IMR-90 (cell line): ENCODE results near the gene CC2D2A. TPM values are rescaled to one million over a fixed set of nuclear protein-coding genes. Genes with fewer than 3 reads are reported as not detected.

Source experiments
- ATAC-seq: fragments of 200-7000 bp; cut with Tn5 transposase; 2 replicates; pipeline ENCODE4 v1.9.1; 2020; ENCODE audit warnings: low read depth, mild to moderate bottlenecking, moderate library complexity
- BruUV-seq: library from RNA; stranded (reverse); fragments of 400-500 nt; replicated peaks from 2 replicates; lab custom pipeline; 2021; lab: Mats Ljungman, UMichigan
- CTCF ChIA-PET: fragments of 300-600 bp; formaldehyde crosslinking; extraction: SDS; loops from one replicate; lab custom pipeline; 2021; ENCODE audit warnings: antibody characterized with exemption; lab: Yijun Ruan, JAX
- POLR2A ChIA-PET: fragments of 300-600 bp; sonication (Branson Sonifier 250); formaldehyde crosslinking; loops from one replicate; lab custom pipeline; 2022; ENCODE audit warnings: antibody characterized with exemption; ENCODE audit not compliant: unreplicated experiment; lab: Charles Lee
- DNase-seq: peaks from one replicate; pipeline ENCODE4 v3.0.0; 2013
- H2AFZ ChIP-seq: replicated peaks from 2 replicates; pipeline ENCODE3; 2013; ENCODE audit warnings: low read length, mild to moderate bottlenecking; ENCODE audit not compliant: poor library complexity
- H2AK5ac ChIP-seq: 2 replicates; pipeline ENCODE4 v1.6.1; 2013; ENCODE audit warnings: low read depth, low read length, inconsistent platforms
- H2AK9ac ChIP-seq: replicated peaks from 2 replicates; pipeline ENCODE3; 2013; ENCODE audit warnings: mild to moderate bottlenecking, low read depth, low read length, moderate library complexity; ENCODE audit not compliant: poor library complexity
- H2BK120ac ChIP-seq: 2 replicates; pipeline ENCODE4 v1.6.1; 2013; ENCODE audit warnings: low read depth, low read length, inconsistent platforms
- H2BK15ac ChIP-seq: 3 replicates; pipeline ENCODE4 v1.6.1; 2013; ENCODE audit warnings: low read depth, low read length, inconsistent platforms
- H2BK20ac ChIP-seq: 2 replicates; pipeline ENCODE4 v1.6.1; 2013; ENCODE audit warnings: low read depth, mild to moderate bottlenecking, inconsistent platforms, low read length, moderate library complexity
- H2BK5ac ChIP-seq: 2 replicates; pipeline ENCODE4 v1.6.1; 2013; ENCODE audit warnings: mild to moderate bottlenecking, low read depth, low read length, inconsistent platforms; ENCODE audit not compliant: poor library complexity, severe bottlenecking
- H3K14ac ChIP-seq: replicated peaks from 2 replicates; pipeline ENCODE4 v1.6.1; 2013; ENCODE audit warnings: low read depth, low read length, inconsistent platforms
- H3K18ac ChIP-seq: 2 replicates; pipeline ENCODE4 v1.6.1; 2013; ENCODE audit warnings: low read depth, low read length, control low read depth
- H3K23ac ChIP-seq: 2 replicates; pipeline ENCODE4 v1.6.1; 2013; ENCODE audit warnings: low read depth, low read length, inconsistent platforms
- H3K27ac ChIP-seq: 2 replicates; pipeline ENCODE4 v1.5.1; 2013; ENCODE audit warnings: mild to moderate bottlenecking, control low read depth, low read length; ENCODE audit not compliant: insufficient read depth
- H3K27me3 ChIP-seq: 2 replicates; pipeline ENCODE4 v1.6.1; 2013; ENCODE audit warnings: low read length; ENCODE audit not compliant: control insufficient read depth, insufficient read depth
- H3K36me3 ChIP-seq: 2 replicates; pipeline ENCODE4 v1.6.1; 2013; ENCODE audit warnings: low read length, mixed read lengths; ENCODE audit not compliant: control insufficient read depth, insufficient read depth
- H3K4ac ChIP-seq: 2 replicates; pipeline ENCODE4 v1.6.1; 2013; ENCODE audit warnings: low read depth, low read length, inconsistent platforms
- H3K4me1 ChIP-seq: 2 replicates; pipeline ENCODE4 v1.6.1; 2013; ENCODE audit warnings: low read length, mixed read lengths; ENCODE audit not compliant: control insufficient read depth, insufficient read depth
- H3K4me2 ChIP-seq: 2 replicates; pipeline ENCODE4 v1.6.1; 2013; ENCODE audit warnings: low read depth, mild to moderate bottlenecking, control low read depth, low read length, moderate library complexity
- H3K4me3 ChIP-seq: 2 replicates; pipeline ENCODE4 v1.5.1; 2013; ENCODE audit warnings: low read depth, mild to moderate bottlenecking, control low read depth, low read length, moderate library complexity; ENCODE audit not compliant: insufficient read depth
- H3K56ac ChIP-seq: 2 replicates; pipeline ENCODE4 v1.6.1; 2013; ENCODE audit warnings: low read length, inconsistent platforms; ENCODE audit not compliant: insufficient read depth; ENCODE audit errors: extremely low read depth
- H3K79me1 ChIP-seq, 2 experiments: 2 replicates each; pipeline ENCODE4 v1.6.1; 2013; ENCODE audit warnings: low read length in 2 of 2, inconsistent platforms in 1 of 2, low read depth in 1 of 2
- H3K9ac ChIP-seq: 2 replicates; pipeline ENCODE4 v1.6.1; 2013; ENCODE audit warnings: low read depth, low read length, control low read depth
- H3K9me1 ChIP-seq: 2 replicates; pipeline ENCODE4 v1.6.1; 2013; ENCODE audit warnings: low read length, inconsistent platforms; ENCODE audit not compliant: insufficient read depth
- H3K9me3 ChIP-seq: 2 replicates; pipeline ENCODE4 v1.6.1; 2013; ENCODE audit warnings: low read length; ENCODE audit not compliant: control insufficient read depth, insufficient read depth
- H4K20me1 ChIP-seq: 2 replicates; pipeline ENCODE4 v1.6.1; 2013; ENCODE audit warnings: low read length, inconsistent platforms; ENCODE audit not compliant: insufficient read depth
- H4K5ac ChIP-seq: 2 replicates; pipeline ENCODE4 v1.6.1; 2013; ENCODE audit warnings: mild to moderate bottlenecking, low read depth, low read length, control low read depth
- H4K8ac ChIP-seq, 2 experiments: 2 replicates each; pipeline ENCODE4 v1.6.1; 2013; ENCODE audit warnings: low read depth in 2 of 2, low read length in 2 of 2, control low read depth in 1 of 2, inconsistent platforms in 1 of 2
- H4K91ac ChIP-seq: 2 replicates; pipeline ENCODE4 v1.6.1; 2013; ENCODE audit warnings: low read depth, low read length, inconsistent platforms; ENCODE audit not compliant: insufficient read depth
- FOS ChIP-seq: fragments of 150-350 bp; IDR thresholded peaks from 2 replicates; pipeline ENCODE4 v1.6.1; 2016; ENCODE audit warnings: low read depth, low read length
- MAZ ChIP-seq: IDR thresholded peaks from 2 replicates; pipeline ENCODE4 v1.6.1; 2012; ENCODE audit warnings: low read depth, mild to moderate bottlenecking, low read length, improper control_type of control experiment, moderate library complexity, borderline replicate concordance
- NFE2L2 ChIP-seq: fragments of 150-350 bp; IDR thresholded peaks from 2 replicates; pipeline ENCODE4 v1.6.1; 2016; ENCODE audit warnings: low read depth, mild to moderate bottlenecking, low read length
- whole genome bisulfite sequencing, 2 experiments: methylation state at CpG; one replicate each; pipeline versions ENCODE4 v1.1.5 to v1.1.7; 2013; ENCODE audit warnings: missing lambda C conversion rate in 2 of 2; ENCODE audit not compliant: insufficient read length in 1 of 2; ENCODE audit errors: extremely low coverage in 2 of 2; 5-methylcytosine and 5-hydroxymethylcytosine counted together
- dilution Hi-C: fragments of 300-500 bp; cut with HindIII; formaldehyde crosslinking; loops from one replicate; pipeline ENCODE4 v1.14.3; 2018; ENCODE audit warnings: low sequenced_read_pairs; ENCODE audit not compliant: unreplicated experiment
- in situ Hi-C: fragments of 300-500 bp; cut with MboI; formaldehyde crosslinking; loops from 3 replicates; pipeline ENCODE4 v1.14.3; 2019; ENCODE audit warnings: low sequenced_read_pairs, inconsistent platforms, mixed read lengths
- intact Hi-C: fragments of 100-400 bp; cut with micrococcal nuclease; formaldehyde crosslinking; loops from 2 replicates; pipeline ENCODE4 v1.10.0; 2022
- polyA plus RNA-seq, 3 experiments: library from polyadenylated mRNA; depleted of rRNA; stranded (reverse); fragments of >200 nt; gene quantifications; 2 replicates each; pipeline ENCODE4 v1.2.3, GENCODE V29; 2012; ENCODE audit warnings: low replicate concordance in 1 of 3
- total RNA-seq: library from RNA; depleted of rRNA; stranded (reverse); fragments of >200 nt; gene quantifications from 2 replicates; pipeline ENCODE4 v1.2.3, GENCODE V29; 2012

CC2D2A gene
- total and polyA plus RNA-seq, 2 of the 4 experiments (the other 2 are of a cell fraction), result 20.8 to 26.3 TPM

DNA sequence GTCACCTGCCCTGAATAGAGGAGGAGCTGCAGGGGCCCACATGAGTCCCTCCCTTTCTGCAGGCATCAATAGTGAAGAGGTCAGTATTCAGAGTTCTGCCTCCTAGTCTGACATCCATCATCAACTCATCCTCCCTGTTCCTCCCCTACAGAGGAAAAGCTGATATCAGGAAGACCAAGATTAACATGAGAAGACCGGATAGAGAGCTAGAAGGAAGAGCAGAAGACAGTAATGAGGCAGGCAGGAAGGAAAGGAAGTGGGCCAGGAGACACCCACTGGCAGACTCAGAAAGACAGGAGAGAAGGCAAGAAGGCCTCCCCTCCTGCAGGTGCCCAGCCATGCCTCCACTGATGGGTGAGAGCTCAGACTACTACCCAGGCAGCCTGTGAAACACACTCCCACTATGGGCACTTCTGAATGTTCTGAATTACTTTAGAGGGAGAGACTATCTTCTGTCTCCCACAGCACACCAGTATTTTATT, 74.6 kb downstream of the CC2D2A start:
- Histone ChIP-seq H3K27ac (no peak overlapping the region), H3K14ac (no peak overlapping the region), H3K56ac (no peak overlapping the region), H3K18ac (no peak overlapping the region), H2AFZ (no peak overlapping the region), H2BK120ac (no peak overlapping the region), H2AK9ac (no peak overlapping the region), H4K5ac (no peak overlapping the region), H4K20me1 (no peaks in the 10 kb centered on the region), H3K27me3 (no peaks in the 10 kb centered on the region), H2BK20ac (no peak overlapping the region), H2BK5ac (no peak overlapping the region), H3K4me2 (no peak overlapping the region), H4K8ac (no peak overlapping the region), H3K4me1 (no peaks in the 10 kb centered on the region), H2AK5ac (no peak overlapping the region), H2BK15ac (no peak overlapping the region), H3K9ac (no peak overlapping the region), H3K36me3 (peaks cover 16% of the 10 kb centered on the region), H3K23ac (no peak overlapping the region), H3K4ac (no peak overlapping the region), H3K79me1 (no peaks in the 10 kb centered on the region), H3K9me1 (0 out of 2 replicates have a peak, but pooled peaks cover 3% of the 10 kb centered on the region), H3K9me3 (no peaks in the 10 kb centered on the region), H4K91ac (no peak overlapping the region), H3K4me3 (no peak overlapping the region)
- WGBS, 2 experiments, result no CpG with 5 or more reads among the region's 1 CpG
- TF ChIP-seq NFE2L2, result no peak
- TF ChIP-seq MAZ, result no peak
- TF ChIP-seq FOS, result no peak
- BruUV-seq, result no TSS peak
- in situ Hi-C loops, result no loop called here
- POLR2A ChIA-PET, result no interaction called here
- CTCF ChIA-PET, result no interaction called here
- ATAC-seq (no peak), DNase-seq (no peak)
- intact Hi-C loops, result no loop called here
- dilution Hi-C loops, result no loop called here
